Mesenchymal stem cell (in vitro differentiated cells and primary cell): Measurements from ENCODE around the gene MRPL3.
"Not testable (repeated sequence)": the region's sequence is repeated elsewhere in the genome, so short reads cannot be mapped to it uniquely, and the experiment has no call there.

Source experiments
- DNase-seq: peaks from one replicate; pipeline ENCODE4 v3.0.0-alpha.2; 2013
- H2AFZ ChIP-seq: one replicate; pipeline ENCODE4 v1.6.1; 2013; ENCODE audit warnings: low read depth, mild to moderate bottlenecking, control low read depth, inconsistent platforms, low read length, moderate library complexity
- H2AK5ac ChIP-seq: 2 replicates; pipeline ENCODE4 v1.6.1; 2013; ENCODE audit warnings: low read length, moderate library complexity, mild to moderate bottlenecking, inconsistent platforms; ENCODE audit not compliant: severe bottlenecking
- H2BK120ac ChIP-seq: one replicate; pipeline ENCODE4 v1.6.1; 2013; ENCODE audit warnings: low read depth, mild to moderate bottlenecking, inconsistent platforms, low read length, moderate library complexity
- H2BK12ac ChIP-seq, 2 experiments: one replicate each; pipeline ENCODE4 v1.6.1; 2013; ENCODE audit warnings: inconsistent platforms in 2 of 2, low read length in 2 of 2, mild to moderate bottlenecking in 2 of 2, moderate library complexity in 2 of 2, control low read depth in 1 of 2
- H2BK15ac ChIP-seq: one replicate; pipeline ENCODE4 v1.6.1; 2013; ENCODE audit warnings: mild to moderate bottlenecking, low read depth, inconsistent platforms; ENCODE audit not compliant: poor library complexity, severe bottlenecking
- H2BK5ac ChIP-seq: 2 replicates; pipeline ENCODE4 v1.6.1; 2013; ENCODE audit warnings: low read depth, mild to moderate bottlenecking, low read length, control low read depth, inconsistent platforms; ENCODE audit not compliant: poor library complexity, severe bottlenecking
- H3K14ac ChIP-seq, 2 experiments: one replicate each; pipeline ENCODE4 v1.6.1; 2013; ENCODE audit warnings: inconsistent platforms in 2 of 2, low read length in 2 of 2, control low read depth in 1 of 2, mild to moderate bottlenecking in 1 of 2, moderate library complexity in 1 of 2
- H3K18ac ChIP-seq, 2 experiments: one replicate each; pipeline ENCODE4 v1.6.1; 2013; ENCODE audit warnings: inconsistent platforms in 2 of 2, low read length in 2 of 2, control low read depth in 1 of 2, low read depth in 1 of 2, mild to moderate bottlenecking in 1 of 2
- H3K23ac ChIP-seq, 2 experiments: one replicate each; pipeline ENCODE4 v1.6.1; 2013; ENCODE audit warnings: inconsistent platforms in 2 of 2, low read length in 2 of 2, mild to moderate bottlenecking in 2 of 2, moderate library complexity in 2 of 2, control low read depth in 1 of 2
- H3K27ac ChIP-seq: 2 replicates; pipeline ENCODE4 v1.5.1; 2013; ENCODE audit warnings: mild to moderate bottlenecking, moderate library complexity, low read length, control low read depth, inconsistent platforms; ENCODE audit not compliant: poor library complexity, severe bottlenecking
- H3K27me3 ChIP-seq, 2 experiments: 2 replicates each; pipeline versions ENCODE4 v1.6.1 to v1.7.0; 2013; ENCODE audit warnings: low read length in 2 of 2, mild to moderate bottlenecking in 2 of 2, moderate library complexity in 2 of 2, control low read depth in 1 of 2, inconsistent platforms in 1 of 2; ENCODE audit not compliant: control insufficient read depth in 1 of 2, insufficient read depth in 1 of 2
- H3K36me3 ChIP-seq, 2 experiments: 2 replicates each; pipeline versions ENCODE4 v1.6.1 to v1.7.0; 2013; ENCODE audit warnings: low read length in 2 of 2, control low read depth in 1 of 2, inconsistent platforms in 1 of 2, low read depth in 1 of 2, mild to moderate bottlenecking in 1 of 2; ENCODE audit not compliant: insufficient read depth in 2 of 2, control insufficient read depth in 1 of 2
- H3K4ac ChIP-seq, 2 experiments: one replicate each; pipeline ENCODE4 v1.6.1; 2013; ENCODE audit warnings: inconsistent platforms in 2 of 2, low read length in 2 of 2, mild to moderate bottlenecking in 2 of 2, moderate library complexity in 2 of 2, control low read depth in 1 of 2, low read depth in 1 of 2
- H3K4me1 ChIP-seq: 2 replicates; pipeline ENCODE4 v1.6.1; 2013; ENCODE audit warnings: low read depth, low read length, control low read depth; ENCODE audit not compliant: control insufficient read depth, insufficient read depth
- H3K4me2 ChIP-seq: 2 replicates; pipeline ENCODE4 v1.6.1; 2013; ENCODE audit warnings: low read length, mild to moderate bottlenecking, inconsistent platforms; ENCODE audit not compliant: poor library complexity, severe bottlenecking
- H3K4me3 ChIP-seq, 2 experiments: 2 replicates each; pipeline versions ENCODE4 v1.5.1 to v1.7.0; 2013; ENCODE audit warnings: low read length in 2 of 2, mild to moderate bottlenecking in 2 of 2, control low read depth in 1 of 2, low read depth in 1 of 2; ENCODE audit not compliant: insufficient read depth in 1 of 2
- H3K79me1 ChIP-seq: replicated peaks from 2 replicates; pipeline ENCODE4 v1.6.1; 2013; ENCODE audit warnings: mild to moderate bottlenecking, control low read depth, low read length, inconsistent platforms; ENCODE audit not compliant: poor library complexity, severe bottlenecking
- H3K9ac ChIP-seq: 2 replicates; pipeline ENCODE4 v1.7.0; 2013; ENCODE audit warnings: mild to moderate bottlenecking, low read length, moderate library complexity
- H3K9me3 ChIP-seq: 2 replicates; pipeline ENCODE4 v1.7.0; 2013; ENCODE audit warnings: mild to moderate bottlenecking, low read length; ENCODE audit not compliant: control insufficient read depth
- H4K8ac ChIP-seq: one replicate; pipeline ENCODE4 v1.6.1; 2013; ENCODE audit warnings: inconsistent platforms, mild to moderate bottlenecking, low read length, moderate library complexity
- H4K91ac ChIP-seq: one replicate; pipeline ENCODE4 v1.6.1; 2013; ENCODE audit warnings: mild to moderate bottlenecking, low read length, inconsistent platforms
- WGBS: methylation state at CpG from one replicate; pipeline ENCODE4 v1.1.7; 2013; ENCODE audit warnings: mixed read lengths; 5-methylcytosine and 5-hydroxymethylcytosine counted together

Gene MRPL3

DNA sequence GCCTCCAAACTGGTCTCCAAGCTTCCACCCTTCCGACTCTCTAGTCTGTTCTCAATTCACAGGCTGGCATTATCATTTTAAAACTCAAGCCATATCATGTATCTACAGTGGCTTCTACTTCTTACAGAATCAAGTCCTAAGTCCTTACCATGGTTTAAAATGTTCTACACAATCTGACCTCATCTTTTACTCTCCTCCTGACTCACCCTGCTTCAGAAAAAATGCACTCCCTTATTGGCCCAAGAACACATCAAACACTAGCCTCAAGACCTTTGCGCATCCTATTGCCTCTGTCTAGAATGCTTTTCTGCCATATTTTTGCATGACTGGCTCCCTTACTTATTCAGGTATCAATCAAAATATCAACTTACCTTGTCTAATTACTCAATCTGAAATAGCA is 11.0 kb downstream of the MRPL3 start:
- Histone ChIP-seq H3K23ac (no peak overlapping the region), H4K8ac (no peak overlapping the region)
- WGBS: 96% methylated on average over 2 of the region's 2 CpGs

DNA sequence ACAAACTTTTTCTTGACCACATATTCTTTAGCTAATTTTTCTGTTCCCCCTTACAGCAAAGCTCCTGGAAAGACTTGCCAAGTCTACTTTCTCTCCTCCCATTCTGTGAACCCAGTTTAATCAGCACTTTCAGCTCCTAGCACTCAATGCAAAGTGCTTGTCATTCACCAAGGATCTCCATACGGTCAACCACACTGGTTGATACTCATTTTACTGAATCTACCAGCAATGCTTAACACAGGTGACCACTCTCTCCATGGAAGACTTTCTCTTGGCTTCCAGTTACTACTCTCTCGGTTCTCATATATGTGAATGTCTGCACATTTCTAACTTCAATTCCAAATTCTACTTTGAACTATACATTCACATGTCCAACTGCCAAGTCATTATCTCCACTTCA is 11.7 kb downstream of the MRPL3 start:
- no peak overlapping the region for H3K4me3 ChIP-seq
- no peaks in the 10 kb centered on the region for H3K27me3 ChIP-seq
- no peak overlapping the region for H2BK15ac ChIP-seq
- H2BK5ac ChIP-seq: no peak overlapping the region
- H3K9me3 ChIP-seq: no peaks in the 10 kb centered on the region
- peaks cover 2% of the 10 kb centered on the region for H3K4me1 ChIP-seq
- H3K4me2 ChIP-seq: no peak overlapping the region
- no peak overlapping the region for H2AFZ ChIP-seq
- H3K4ac ChIP-seq: no peak overlapping the region
- H2BK120ac ChIP-seq: no peak overlapping the region
- no peak overlapping the region for H3K14ac ChIP-seq
- no peak overlapping the region for H4K8ac ChIP-seq
- H3K79me1 ChIP-seq: peaks cover 20% of the 10 kb centered on the region
- WGBS: 98% methylated on average over 2 of the region's 2 CpGs
- no peak overlapping the region for H4K91ac ChIP-seq
- H3K9ac ChIP-seq: no peak overlapping the region
- no peak for DNase-seq
- H3K36me3 ChIP-seq: peaks cover 7 to 90% of the 10 kb centered on the region in 2 experiments
- no peak overlapping the region for H2BK12ac ChIP-seq
- H3K27ac ChIP-seq: no peak overlapping the region
- H3K18ac ChIP-seq: no peak overlapping the region
- no peak overlapping the region for H3K23ac ChIP-seq
- no peak overlapping the region for H2AK5ac ChIP-seq

More for the DNA sequence above, 11.0 kb downstream of the MRPL3 start:
- no peak for DNase-seq
- Histone ChIP-seq H3K18ac (no peak overlapping the region), H2AFZ (no peak overlapping the region), H3K4me3 (no peak overlapping the region), H3K79me1 (peaks cover 23% of the 10 kb centered on the region), H2BK5ac (no peak overlapping the region), H3K9me3 (no peaks in the 10 kb centered on the region), H3K36me3 (peaks cover 9 to 97% of the 10 kb centered on the region in 2 experiments), H3K27me3 (no peaks in the 10 kb centered on the region), H4K91ac (no peak overlapping the region), H3K9ac (no peak overlapping the region), H3K14ac (no peak overlapping the region), H3K27ac (no peak overlapping the region), H2AK5ac (no peak overlapping the region), H2BK120ac (no peak overlapping the region), H2BK12ac (no peak overlapping the region), H3K4me1 (peaks cover 3% of the 10 kb centered on the region), H3K4ac (no peak overlapping the region), H2BK15ac (no peak overlapping the region), H3K4me2 (no peak overlapping the region)

DNA sequence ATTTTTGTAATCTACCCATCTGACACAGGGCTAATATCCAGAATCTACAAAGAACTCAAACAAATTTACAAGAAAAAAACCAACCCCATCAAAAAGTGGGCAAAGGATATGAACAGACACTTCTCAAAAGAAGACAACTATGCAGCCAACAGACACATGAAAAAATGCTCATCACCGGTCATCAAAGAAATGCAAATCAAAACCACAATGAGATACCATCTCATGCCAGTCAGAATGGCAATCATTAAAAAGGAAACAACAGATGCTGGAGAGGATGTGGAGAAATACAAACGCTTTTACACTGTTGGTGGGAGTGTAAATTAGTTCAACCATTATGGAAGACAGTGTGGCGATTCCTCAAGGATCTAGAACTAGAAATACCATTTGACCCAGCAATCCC is 16.2 kb downstream of the MRPL3 start:
- Histone ChIP-seq H3K36me3 (peaks cover 3 to 85% of the 10 kb centered on the region in 2 experiments), H3K79me1 (peaks cover 13% of the 10 kb centered on the region)
- H3K4ac ChIP-seq, H3K4me3 ChIP-seq, H2AK5ac ChIP-seq, H3K18ac ChIP-seq, H4K91ac ChIP-seq, H4K8ac ChIP-seq, H3K4me2 ChIP-seq, H3K23ac ChIP-seq, H3K4me1 ChIP-seq, H2BK120ac ChIP-seq, H3K9me3 ChIP-seq, DNase-seq, H2BK15ac ChIP-seq, H2BK12ac ChIP-seq, H2AFZ ChIP-seq, H3K9ac ChIP-seq, H3K27me3 ChIP-seq, H3K14ac ChIP-seq, H3K27ac ChIP-seq, H2BK5ac ChIP-seq: not testable (repeated sequence)
- WGBS: no CpG with 5 or more reads among the region's 3 CpGs

DNA sequence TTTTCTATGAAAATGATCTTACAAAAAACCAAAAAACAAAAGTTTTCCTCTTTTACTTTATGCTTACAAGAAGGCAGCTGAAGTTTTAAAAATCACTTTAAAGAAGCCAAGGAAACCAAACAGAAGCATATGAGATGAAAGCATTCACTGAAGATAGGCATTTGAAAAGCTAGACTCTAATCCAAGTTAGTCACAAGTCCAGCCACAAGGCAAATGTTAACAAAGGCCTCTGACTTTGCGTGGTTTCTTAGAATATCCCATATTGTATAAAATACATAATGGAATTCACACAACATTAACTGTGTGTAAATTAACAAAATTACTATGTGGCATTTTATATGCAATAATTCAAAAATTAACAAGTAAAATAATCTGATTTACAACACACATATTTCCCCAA is 17.7 kb downstream of the MRPL3 start:
- Histone ChIP-seq H3K27ac (no peak overlapping the region), H3K9ac (no peak overlapping the region), H3K14ac (no peak overlapping the region), H3K23ac (no peak overlapping the region), H2BK5ac (no peak overlapping the region), H2BK12ac (no peak overlapping the region), H3K4me3 (no peak overlapping the region), H2AFZ (no peak overlapping the region), H4K91ac (no peak overlapping the region), H3K27me3 (no peaks in the 10 kb centered on the region), H3K9me3 (no peaks in the 10 kb centered on the region), H3K4ac (no peak overlapping the region), H3K4me2 (no peak overlapping the region), H3K18ac (no peak overlapping the region), H4K8ac (no peak overlapping the region), H2BK15ac (no peak overlapping the region), H2BK120ac (no peak overlapping the region), H3K4me1 (no peaks in the 10 kb centered on the region), H3K79me1 (peaks cover 8% of the 10 kb centered on the region), H3K36me3 (peaks cover 3 to 84% of the 10 kb centered on the region in 2 experiments), H2AK5ac (no peak overlapping the region)
- no peak for DNase-seq
- no CpG with 5 or more reads among the region's 1 CpG for WGBS
